Karpas-422 (cell line): ENCODE results near the gene RPL28. TPM values are rescaled to one million over a fixed set of nuclear protein-coding genes. Genes with fewer than 3 reads are reported as not detected.
"Not testable (repeated sequence)": the region's sequence is repeated elsewhere in the genome, so short reads cannot be mapped to it uniquely, and the experiment has no call there.

Source experiments
- DNase-seq: peaks from one replicate; pipeline ENCODE4 v3.0.0-alpha.2; 2015
- H2AFZ ChIP-seq: fragments of 200-600 bp; sonication (generic); 2 replicates; pipeline ENCODE4 v1.6.1; 2014; ENCODE audit warnings: antibody characterized with exemption, low read length, mixed read lengths
- H3K27ac ChIP-seq: fragments of 200-600 bp; sonication (generic); 2 replicates; pipeline ENCODE4 v1.5.1; 2014; ENCODE audit warnings: mild to moderate bottlenecking, low read length, moderate library complexity
- H3K27me3 ChIP-seq: fragments of 200-600 bp; sonication (generic); 2 replicates; pipeline ENCODE4 v1.6.1; 2014; ENCODE audit warnings: low read length, mixed read lengths
- H3K36me3 ChIP-seq: fragments of 200-600 bp; sonication (generic); 2 replicates; pipeline ENCODE4 v1.6.1; 2014; ENCODE audit warnings: low read length, mixed read lengths; ENCODE audit not compliant: insufficient read depth
- H3K4me1 ChIP-seq: fragments of 200-600 bp; sonication (generic); 2 replicates; pipeline ENCODE4 v1.6.1; 2014; ENCODE audit warnings: mild to moderate bottlenecking, low read length, mixed read lengths
- H3K4me2 ChIP-seq: fragments of 200-600 bp; sonication (generic); 2 replicates; pipeline ENCODE4 v1.6.1; 2014; ENCODE audit warnings: low read length, low read depth, mild to moderate bottlenecking; ENCODE audit not compliant: poor library complexity, severe bottlenecking
- H3K4me3 ChIP-seq: fragments of 200-600 bp; sonication (generic); 2 replicates; pipeline ENCODE4 v1.5.1; 2014; ENCODE audit warnings: mild to moderate bottlenecking, antibody characterized with exemption, low read length, mixed read lengths
- H3K79me2 ChIP-seq: fragments of 200-600 bp; sonication (generic); 2 replicates; pipeline ENCODE4 v1.6.1; 2014; ENCODE audit warnings: mild to moderate bottlenecking, low read length, mixed read lengths
- H3K9ac ChIP-seq: fragments of 200-600 bp; sonication (generic); 2 replicates; pipeline ENCODE4 v1.6.0; 2014; ENCODE audit warnings: low read length
- H3K9me2 ChIP-seq: fragments of 200-600 bp; sonication (generic), shearing (Covaris generic); replicated peaks from 2 replicates; pipeline ENCODE4 v1.6.0; 2014; ENCODE audit warnings: mild to moderate bottlenecking, low read length, moderate library complexity; ENCODE audit not compliant: insufficient read depth
- H3K9me3 ChIP-seq: fragments of 300-700, 200-600 bp; sonication (generic); 2 replicates; pipeline ENCODE4 v1.6.1; 2014; ENCODE audit warnings: low read length, mixed read lengths
- H4K20me1 ChIP-seq: fragments of 200-600 bp; sonication (generic); 2 replicates; pipeline ENCODE4 v1.6.1; 2014; ENCODE audit warnings: mild to moderate bottlenecking, antibody characterized with exemption, low read length, low read depth; ENCODE audit not compliant: insufficient read depth
- total RNA-seq: library from RNA; depleted of rRNA; stranded (reverse); fragments of >200 nt; shearing (Covaris generic); gene quantifications from 2 replicates; pipeline ENCODE4 v1.2.3, GENCODE V29; 2014; ENCODE audit warnings: low replicate concordance

Gene RPL28
- total RNA-seq, 1 experiment from 2014 or later: 959 TPM

GRCh38 chr19:55442372-55442961, 56.7 kb downstream of the RPL28 start:
- Histone ChIP-seq H3K4me2 (no peak overlapping the region), H3K36me3 (no peaks in the 10 kb centered on the region), H3K4me1 (no peaks in the 10 kb centered on the region), H3K9ac (no peak overlapping the region), H3K27me3 (no peaks in the 10 kb centered on the region), H3K27ac (no peak overlapping the region), H2AFZ (no peak overlapping the region), H3K9me3 (no peaks in the 10 kb centered on the region), H3K9me2 (no peaks in the 10 kb centered on the region), H4K20me1 (no peaks in the 10 kb centered on the region), H3K4me3 (no peak overlapping the region), H3K79me2 (no peaks in the 10 kb centered on the region)
- no peak for DNase-seq

- Histone ChIP-seq H3K36me3 (no peaks in the 10 kb centered on the region), H3K27ac (no peak within 1 kb of the TSS), H4K20me1 (no peaks in the 10 kb centered on the region), H3K4me1 (no peaks in the 10 kb centered on the region), H3K79me2 (no peaks in the 10 kb centered on the region), H3K4me2 (no peak within 1 kb of the TSS), H3K4me3 (no peak within 1 kb of the TSS), H3K9ac (no peak within 1 kb of the TSS), H3K9me2 (no peaks in the 10 kb centered on the region), H3K27me3 (no peaks in the 10 kb centered on the region), H2AFZ (no peak within 1 kb of the TSS), H3K9me3 (no peaks in the 10 kb centered on the region)
- no peak for DNase-seq
Observed at GRCh38 chr19:55443045-55443823, 57.5 kb downstream of the RPL28 start, which contains the start of gene SHISA7. Gene SHISA7 (minus strand): TSS chr19:55443300. CDS start chr19:55442863, 437 bp downstream.

- Histone ChIP-seq H3K4me2 (no peak overlapping the region), H4K20me1 (no peaks in the 10 kb centered on the region), H3K4me3 (no peak overlapping the region), H2AFZ (no peak overlapping the region), H3K36me3 (no peaks in the 10 kb centered on the region), H3K27ac (no peak overlapping the region), H3K4me1 (no peaks in the 10 kb centered on the region), H3K9me2 (no peaks in the 10 kb centered on the region), H3K27me3 (no peaks in the 10 kb centered on the region), H3K9me3 (no peaks in the 10 kb centered on the region), H3K9ac (no peak overlapping the region), H3K79me2 (no peaks in the 10 kb centered on the region)
- DNase-seq: no peak
Observed at GRCh38 chr19:55443824-55444480, 58.2 kb downstream of the RPL28 start.

- no peaks in the 10 kb centered on the region for H3K4me1 ChIP-seq
- H3K27ac ChIP-seq: no peak overlapping the region
- H3K4me3 ChIP-seq: no peak overlapping the region
- H3K36me3 ChIP-seq: no peaks in the 10 kb centered on the region
- no peaks in the 10 kb centered on the region for H3K79me2 ChIP-seq
- no peaks in the 10 kb centered on the region for H3K27me3 ChIP-seq
- no peak overlapping the region for H3K4me2 ChIP-seq
- no peak overlapping the region for H2AFZ ChIP-seq
- H3K9me3 ChIP-seq: no peaks in the 10 kb centered on the region
- no peak overlapping the region for H3K9ac ChIP-seq
- H4K20me1 ChIP-seq: no peaks in the 10 kb centered on the region
- no peak for DNase-seq
- no peaks in the 10 kb centered on the region for H3K9me2 ChIP-seq
Observed at GRCh38 chr19:55444646-55445045, 58.9 kb downstream of the RPL28 start.

- no peak overlapping the region for H3K9ac ChIP-seq
- no peaks in the 10 kb centered on the region for H3K9me3 ChIP-seq
- no peak for DNase-seq
- H4K20me1 ChIP-seq: no peaks in the 10 kb centered on the region
- no peak overlapping the region for H2AFZ ChIP-seq
- no peaks in the 10 kb centered on the region for H3K27me3 ChIP-seq
- H3K4me1 ChIP-seq: no peaks in the 10 kb centered on the region
- H3K27ac ChIP-seq: no peak overlapping the region
- no peak overlapping the region for H3K4me3 ChIP-seq
- H3K9me2 ChIP-seq: no peaks in the 10 kb centered on the region
- H3K36me3 ChIP-seq: no peaks in the 10 kb centered on the region
- no peaks in the 10 kb centered on the region for H3K79me2 ChIP-seq
- H3K4me2 ChIP-seq: no peak overlapping the region
Observed at GRCh38 chr19:55446060-55446459, 60.3 kb downstream of the RPL28 start.

GRCh38 chr19:55447421-55448174, 61.9 kb downstream of the RPL28 start:
- H3K27ac ChIP-seq: no peak overlapping the region
- H3K36me3 ChIP-seq: no peaks in the 10 kb centered on the region
- no peak overlapping the region for H3K4me3 ChIP-seq
- H3K9ac ChIP-seq: no peak overlapping the region
- no peaks in the 10 kb centered on the region for H4K20me1 ChIP-seq
- H2AFZ ChIP-seq: no peak overlapping the region
- H3K27me3 ChIP-seq: no peaks in the 10 kb centered on the region
- H3K79me2 ChIP-seq: no peaks in the 10 kb centered on the region
- H3K4me1 ChIP-seq: no peaks in the 10 kb centered on the region
- no peak overlapping the region for H3K4me2 ChIP-seq
- DNase-seq: no peak
- H3K9me3 ChIP-seq: no peaks in the 10 kb centered on the region
- H3K9me2 ChIP-seq: no peaks in the 10 kb centered on the region

GRCh38 chr19:55448175-55448490, 62.4 kb downstream of the RPL28 start:
- not testable (repeated sequence) for H3K9me2 ChIP-seq, H3K9ac ChIP-seq, H3K9me3 ChIP-seq, H3K4me2 ChIP-seq, H3K27me3 ChIP-seq, H3K27ac ChIP-seq, H3K4me3 ChIP-seq, H3K4me1 ChIP-seq, H4K20me1 ChIP-seq, DNase-seq, H2AFZ ChIP-seq, H3K79me2 ChIP-seq, H3K36me3 ChIP-seq

GRCh38 chr19:55449469-55449868, 63.7 kb downstream of the RPL28 start:
- Histone ChIP-seq H3K9me2 (no peaks in the 10 kb centered on the region), H3K79me2 (no peaks in the 10 kb centered on the region)
- DNase-seq: no peak

More at GRCh38 chr19:55449469-55449868, 63.7 kb downstream of the RPL28 start:
- Histone ChIP-seq H3K4me2 (no peak overlapping the region), H3K36me3 (peaks cover 6% of the 10 kb centered on the region), H3K27ac (no peak overlapping the region), H4K20me1 (no peaks in the 10 kb centered on the region; the same call in 1 of the 2 replicates), H3K9ac (no peak overlapping the region), H3K4me1 (no peaks in the 10 kb centered on the region), H3K4me3 (no peak overlapping the region), H3K27me3 (no peaks in the 10 kb centered on the region), H2AFZ (no peak overlapping the region), H3K9me3 (no peaks in the 10 kb centered on the region)
